Liver (tissue), 3 donors: ENCODE measurements around the gene ERBB3.

ENCODE experiments used
- ATF3 ChIP-seq: IDR thresholded peaks from 2 replicates; pipeline ENCODE4 v1.6.1; 2016; ENCODE audit warnings: antibody characterized with exemption
- CTCF ChIP-seq: fragments of 150-350 bp; IDR thresholded peaks from 2 replicates; pipeline ENCODE4 v1.5.1; 2017; ENCODE audit warnings: improper control_type of control experiment, low read depth, low read length; ENCODE audit not compliant: missing input control
- FOXA1 ChIP-seq: IDR thresholded peaks from 2 replicates; pipeline ENCODE4 v1.6.1; 2016; ENCODE audit warnings: antibody characterized with exemption
- TAF1 ChIP-seq: conservative IDR thresholded peaks from 2 replicates; pipeline ENCODE4 v1.6.1; 2016; ENCODE audit warnings: antibody characterized with exemption, mild to moderate bottlenecking
- donor health status: healthy.
- donor health status: healthy.

GRCh38 chr12:56119361-56119796 lies 39.4 kb downstream of the ERBB3 start:
- TF ChIP-seq TAF1 (no peak), CTCF (peak; percentile 88), ATF3 (peak; percentile 20), FOXA1 (peak; percentile 46)
